Uterus (tissue), 2 donors: ENCODE results near the gene TET2.
A peak's percentile ranks its signal among the peaks of the same experiment; 100 is the strongest.

ENCODE experiments used
- POLR2A ChIP-seq, 2 donors: fragments of 450-650 bp; IDR thresholded peaks; one replicate each; pipeline ENCODE4 v1.6.1; 2016; ENCODE audit warnings: antibody characterized with exemption in 2 of 2, mild to moderate bottlenecking in 1 of 2, moderate library complexity in 1 of 2
- TF ChIP-seq, protein P1 (sequence below), 4 experiments: fragments of 200-600 bp in 2 of 4; fragments of 450-650 bp in 2 of 4; sonication (generic) in 2 of 4; IDR thresholded peaks; one replicate each; pipeline ENCODE4 v1.5.1; 2016 to 2019; ENCODE audit warnings: antibody characterized with exemption in 4 of 4, mild to moderate bottlenecking in 2 of 4, moderate library complexity in 1 of 4

DNA sequence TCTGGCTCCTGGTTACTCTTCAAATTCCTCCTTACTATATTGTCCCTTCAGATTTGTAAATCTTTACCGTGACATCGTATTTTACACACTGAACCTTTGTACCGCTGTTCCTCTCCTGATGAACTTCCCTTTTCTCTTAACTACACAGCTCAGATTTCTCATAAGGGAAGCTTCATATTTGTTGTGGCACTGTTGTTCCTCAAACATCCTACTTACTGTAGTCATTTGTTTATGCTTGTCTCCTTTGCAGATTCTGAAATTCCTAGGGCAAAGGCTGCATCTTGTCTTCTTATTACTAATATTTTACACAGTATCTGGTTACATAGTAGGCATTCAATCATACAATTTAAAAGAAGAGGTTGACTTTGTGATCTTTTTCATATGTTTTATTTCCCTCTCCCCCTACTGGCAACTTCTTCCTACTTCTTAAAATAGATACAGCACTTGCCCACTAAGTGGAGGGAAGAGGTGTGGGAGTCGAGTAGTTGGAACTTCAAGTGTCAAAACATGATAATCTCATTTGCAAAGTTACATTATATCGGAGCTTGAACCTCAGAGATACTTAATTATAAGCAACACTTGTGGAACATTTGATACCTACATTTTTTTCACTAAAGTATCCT, 50.0 kb downstream of the TET2 start:
- no peak for TF ChIP-seq POLR2A (IDR thresholded peaks at IDR 0.05)
- TF ChIP-seq, protein P1, sequence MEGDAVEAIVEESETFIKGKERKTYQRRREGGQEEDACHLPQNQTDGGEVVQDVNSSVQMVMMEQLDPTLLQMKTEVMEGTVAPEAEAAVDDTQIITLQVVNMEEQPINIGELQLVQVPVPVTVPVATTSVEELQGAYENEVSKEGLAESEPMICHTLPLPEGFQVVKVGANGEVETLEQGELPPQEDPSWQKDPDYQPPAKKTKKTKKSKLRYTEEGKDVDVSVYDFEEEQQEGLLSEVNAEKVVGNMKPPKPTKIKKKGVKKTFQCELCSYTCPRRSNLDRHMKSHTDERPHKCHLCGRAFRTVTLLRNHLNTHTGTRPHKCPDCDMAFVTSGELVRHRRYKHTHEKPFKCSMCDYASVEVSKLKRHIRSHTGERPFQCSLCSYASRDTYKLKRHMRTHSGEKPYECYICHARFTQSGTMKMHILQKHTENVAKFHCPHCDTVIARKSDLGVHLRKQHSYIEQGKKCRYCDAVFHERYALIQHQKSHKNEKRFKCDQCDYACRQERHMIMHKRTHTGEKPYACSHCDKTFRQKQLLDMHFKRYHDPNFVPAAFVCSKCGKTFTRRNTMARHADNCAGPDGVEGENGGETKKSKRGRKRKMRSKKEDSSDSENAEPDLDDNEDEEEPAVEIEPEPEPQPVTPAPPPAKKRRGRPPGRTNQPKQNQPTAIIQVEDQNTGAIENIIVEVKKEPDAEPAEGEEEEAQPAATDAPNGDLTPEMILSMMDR (IDR thresholded peaks at IDR 0.05), result peak in 2 of 4 experiments; percentile 12 to 20
